ENCODE data around the gene RPL5. TPM values are rescaled to one million over a fixed set of nuclear protein-coding genes. Genes with fewer than 3 reads are reported as not detected.

RPL5 gene
- total RNA-seq, 1 donor from 2014 or later, result 713 TPM

DNA sequence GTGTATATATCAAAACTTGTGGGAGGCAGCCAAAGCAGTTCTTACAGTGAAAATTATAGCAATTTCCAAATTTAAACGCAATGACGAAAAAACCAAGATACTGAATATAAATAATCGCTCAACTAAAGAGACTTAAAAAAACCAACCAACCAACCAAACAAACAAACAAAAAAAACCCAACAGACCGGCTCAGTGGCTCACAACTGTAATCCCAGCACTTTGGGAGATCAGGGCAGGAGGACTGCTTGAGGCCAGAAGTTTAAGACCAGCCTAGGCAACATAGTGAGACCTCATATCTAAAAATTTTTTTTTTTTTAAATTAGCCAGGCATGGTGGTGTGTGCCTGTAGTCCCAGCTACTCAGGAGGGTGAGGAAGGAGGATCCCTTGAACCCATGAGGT, 23.4 kb downstream of the RPL5 start:
- no peaks in the 10 kb centered on the region for H3K36me3 ChIP-seq
- DNase-seq (no peak), ATAC-seq (no peak)
- intact Hi-C loops (cut with DNase I), result loop anchor here (5.0 kb wide), 1 partner anchor 137 kb away; no protein-coding TSS in a partner anchor
- no peak overlapping the region for H3K4me3 ChIP-seq
- TF ChIP-seq, protein P1, sequence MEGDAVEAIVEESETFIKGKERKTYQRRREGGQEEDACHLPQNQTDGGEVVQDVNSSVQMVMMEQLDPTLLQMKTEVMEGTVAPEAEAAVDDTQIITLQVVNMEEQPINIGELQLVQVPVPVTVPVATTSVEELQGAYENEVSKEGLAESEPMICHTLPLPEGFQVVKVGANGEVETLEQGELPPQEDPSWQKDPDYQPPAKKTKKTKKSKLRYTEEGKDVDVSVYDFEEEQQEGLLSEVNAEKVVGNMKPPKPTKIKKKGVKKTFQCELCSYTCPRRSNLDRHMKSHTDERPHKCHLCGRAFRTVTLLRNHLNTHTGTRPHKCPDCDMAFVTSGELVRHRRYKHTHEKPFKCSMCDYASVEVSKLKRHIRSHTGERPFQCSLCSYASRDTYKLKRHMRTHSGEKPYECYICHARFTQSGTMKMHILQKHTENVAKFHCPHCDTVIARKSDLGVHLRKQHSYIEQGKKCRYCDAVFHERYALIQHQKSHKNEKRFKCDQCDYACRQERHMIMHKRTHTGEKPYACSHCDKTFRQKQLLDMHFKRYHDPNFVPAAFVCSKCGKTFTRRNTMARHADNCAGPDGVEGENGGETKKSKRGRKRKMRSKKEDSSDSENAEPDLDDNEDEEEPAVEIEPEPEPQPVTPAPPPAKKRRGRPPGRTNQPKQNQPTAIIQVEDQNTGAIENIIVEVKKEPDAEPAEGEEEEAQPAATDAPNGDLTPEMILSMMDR (IDR thresholded peaks at IDR 0.05), result no peak
- no peaks in the 10 kb centered on the region for H3K4me1 ChIP-seq
- no peaks in the 10 kb centered on the region for H3K27me3 ChIP-seq (ENCODE audit: low read depth)
- no peaks in the 10 kb centered on the region for H3K9me3 ChIP-seq
- no peak overlapping the region for H3K27ac ChIP-seq

DNA sequence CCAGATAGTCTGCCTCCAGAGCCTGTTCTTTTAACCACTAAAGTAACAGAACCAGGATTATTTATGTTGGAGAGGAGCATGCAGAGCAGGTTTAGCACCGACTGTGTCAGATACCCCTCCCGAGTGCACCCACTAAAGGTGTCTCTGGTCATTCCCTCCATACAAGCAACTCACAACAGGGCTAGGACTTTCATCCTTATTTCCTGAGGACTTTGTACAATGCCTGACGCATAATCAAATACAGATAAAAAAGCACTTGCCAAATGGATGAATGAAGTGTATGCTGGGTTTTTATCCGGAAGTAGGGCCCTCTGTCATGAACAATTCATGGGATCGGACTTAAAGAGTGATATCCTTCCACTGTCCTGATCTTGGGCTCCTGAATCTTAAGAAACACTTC, 26.0 kb downstream of the RPL5 start:
- ATAC-seq (no peak), DNase-seq (no peak)
- Histone ChIP-seq H3K27me3 (ENCODE audit: low read depth) (no peaks in the 10 kb centered on the region), H3K9me3 (no peaks in the 10 kb centered on the region), H3K4me1 (no peaks in the 10 kb centered on the region), H3K4me3 (no peak overlapping the region), H3K36me3 (no peaks in the 10 kb centered on the region), H3K27ac (no peak overlapping the region)
- intact Hi-C loops (cut with DNase I), result loop anchor here (5.0 kb wide), 1 partner anchor 134 kb away; no protein-coding TSS in a partner anchor
- TF ChIP-seq, protein P1 (IDR thresholded peaks at IDR 0.05), result no peak

DNA sequence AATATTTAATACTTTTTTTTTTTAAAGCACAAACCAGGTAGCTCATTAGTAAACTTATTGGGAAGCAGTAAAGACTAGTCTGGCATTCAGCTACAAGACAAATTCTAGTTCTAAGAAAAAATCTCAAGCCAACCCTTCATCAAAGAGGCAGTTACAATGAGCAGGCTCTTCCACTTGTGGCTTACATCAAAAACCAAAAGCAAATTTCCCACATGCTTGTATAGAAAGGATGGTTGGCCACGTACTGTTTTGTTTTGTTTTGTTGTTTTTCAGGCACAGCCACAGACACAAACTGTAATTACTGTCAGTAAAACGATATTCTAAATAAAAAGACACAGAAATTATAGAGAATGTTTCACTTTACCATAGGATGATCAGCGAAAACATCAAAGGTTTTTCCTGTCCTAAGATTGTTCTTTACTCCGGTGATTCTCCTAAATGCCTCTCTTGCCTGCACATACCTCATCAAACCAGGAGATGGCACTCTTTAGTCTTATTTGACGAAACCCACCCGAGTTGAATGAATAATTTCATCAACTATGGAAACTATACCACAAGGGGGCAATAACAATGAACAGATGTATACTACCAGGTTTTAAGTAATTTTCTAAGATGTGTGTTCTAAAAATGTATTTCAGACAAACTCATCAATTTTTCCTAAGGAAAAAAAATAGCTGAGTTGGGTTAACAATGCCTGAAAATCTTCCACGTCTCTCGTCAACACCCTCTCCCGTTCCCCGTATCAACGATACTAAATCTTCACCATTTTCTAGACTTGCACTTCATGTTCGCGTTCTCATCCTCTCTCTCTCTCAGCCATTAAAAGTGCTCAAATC, 26.9 kb downstream of the RPL5 start:
- no peak for DNase-seq
- intact Hi-C loops (cut with DNase I), result loop anchor here (5.0 kb wide), 1 partner anchor 134 kb away; no protein-coding TSS in a partner anchor
- H3K27me3 ChIP-seq (ENCODE audit: low read depth), result no peaks in the 10 kb centered on the region
- H3K36me3 ChIP-seq, result no peaks in the 10 kb centered on the region
- no peaks in the 10 kb centered on the region for H3K9me3 ChIP-seq
- H3K4me3 ChIP-seq, result peak overlapping the region; percentile 20
- no peaks in the 10 kb centered on the region for H3K4me1 ChIP-seq
- TF ChIP-seq, protein P1 (IDR thresholded peaks at IDR 0.05), result peak; percentile 93
- no peak overlapping the region for H3K27ac ChIP-seq
- peak; percentile 91 to 94 for ATAC-seq

DNA sequence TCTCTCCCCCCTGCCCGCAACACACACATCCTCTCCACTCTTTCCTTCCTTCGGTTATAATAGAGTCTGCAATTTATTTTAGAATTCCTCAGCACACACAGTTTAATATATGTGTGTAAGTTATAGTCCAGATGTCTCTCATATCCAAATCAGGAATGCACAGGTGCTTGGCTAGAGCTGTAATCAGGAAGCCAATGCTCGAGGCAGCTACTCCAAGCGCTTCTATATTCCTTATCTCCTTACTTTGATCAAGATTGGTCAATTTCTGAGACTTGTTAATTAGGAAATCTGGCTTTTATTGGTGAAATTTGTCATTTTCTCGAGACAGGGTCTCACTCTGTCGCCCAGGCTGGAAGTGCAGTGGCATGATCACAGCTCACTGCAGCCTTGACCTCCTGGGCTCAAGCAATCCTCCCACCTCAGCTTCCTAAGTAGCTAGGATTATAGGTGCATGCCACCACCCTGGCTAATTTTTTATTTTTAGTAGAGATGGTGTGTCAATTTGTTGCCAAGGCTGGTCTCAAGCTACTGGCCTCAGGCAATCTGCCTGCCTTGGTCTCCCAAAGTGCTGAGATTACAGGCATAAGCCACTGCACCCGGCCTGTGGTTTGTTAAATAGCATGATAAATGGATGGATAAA, 27.7 kb downstream of the RPL5 start:
- Histone ChIP-seq H3K27me3 (ENCODE audit: low read depth) (no peaks in the 10 kb centered on the region), H3K9me3 (no peaks in the 10 kb centered on the region), H3K27ac (no peak overlapping the region), H3K4me1 (no peaks in the 10 kb centered on the region), H3K4me3 (no peak overlapping the region), H3K36me3 (no peaks in the 10 kb centered on the region)
- TF ChIP-seq, protein P1 (IDR thresholded peaks at IDR 0.05), result no peak
- ATAC-seq, result peak in 1 of 2 donors; percentile 25
- intact Hi-C loops (cut with DNase I), result loop anchor here (5.0 kb wide), 1 partner anchor 133 kb away; no protein-coding TSS in a partner anchor
- DNase-seq, result no peak

DNA sequence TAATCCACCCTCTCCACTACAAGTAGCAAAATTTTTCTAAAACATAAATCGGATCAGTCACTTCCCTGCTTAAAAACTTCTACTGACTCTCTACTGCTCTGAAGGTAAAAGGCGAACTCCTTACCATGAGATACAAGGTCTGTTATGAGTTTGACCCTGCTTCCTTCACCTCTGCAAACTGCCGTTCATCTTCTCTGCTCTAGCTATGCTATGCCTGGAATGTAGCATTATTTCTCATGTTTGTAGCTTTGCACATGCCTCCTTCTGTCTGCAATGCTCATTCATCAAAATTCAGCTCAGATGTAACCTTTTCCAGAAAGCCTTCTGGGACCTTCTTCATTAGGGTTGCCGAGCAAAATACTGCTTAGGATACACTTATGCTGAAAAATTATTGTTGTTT, 30.8 kb downstream of the RPL5 start:
- H3K4me3 ChIP-seq, result no peak overlapping the region
- no peaks in the 10 kb centered on the region for H3K27me3 ChIP-seq (ENCODE audit: low read depth)
- ATAC-seq, result no peak
- H3K36me3 ChIP-seq, result no peaks in the 10 kb centered on the region
- H3K4me1 ChIP-seq, result no peaks in the 10 kb centered on the region
- intact Hi-C loops (cut with DNase I), result no loop called here
- DNase-seq, result no peak
- H3K27ac ChIP-seq, result no peak overlapping the region
- H3K9me3 ChIP-seq, result no peaks in the 10 kb centered on the region
- TF ChIP-seq, protein P1 (IDR thresholded peaks at IDR 0.05), result no peak
